Measurements from ENCODE around the gene ABCF2.

DNA sequence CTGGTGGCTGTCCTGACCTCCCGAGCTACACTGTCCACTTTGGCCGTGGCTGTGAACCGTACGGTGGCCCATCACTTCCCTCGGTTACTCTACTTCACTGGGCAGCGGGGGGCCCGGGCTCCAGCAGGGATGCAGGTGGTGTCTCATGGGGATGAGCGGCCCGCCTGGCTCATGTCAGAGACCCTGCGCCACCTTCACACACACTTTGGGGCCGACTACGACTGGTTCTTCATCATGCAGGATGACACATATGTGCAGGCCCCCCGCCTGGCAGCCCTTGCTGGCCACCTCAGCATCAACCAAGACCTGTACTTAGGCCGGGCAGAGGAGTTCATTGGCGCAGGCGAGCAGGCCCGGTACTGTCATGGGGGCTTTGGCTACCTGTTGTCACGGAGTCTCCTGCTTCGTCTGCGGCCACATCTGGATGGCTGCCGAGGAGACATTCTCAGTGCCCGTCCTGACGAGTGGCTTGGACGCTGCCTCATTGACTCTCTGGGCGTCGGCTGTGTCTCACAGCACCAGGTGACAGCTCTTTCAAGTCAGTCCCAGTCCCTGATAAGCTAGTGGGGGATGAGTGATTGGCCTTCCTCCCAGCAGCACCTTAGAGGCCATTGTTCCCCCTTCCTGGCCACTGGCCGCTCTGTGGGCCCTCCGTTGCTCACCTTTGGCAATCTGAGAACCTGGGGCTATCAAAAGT lies 8.2 kb upstream of the ABCF2 start:
- TF ChIP-seq ELF1 (IDR thresholded peaks at IDR 0.05) (no peak), SMC3 (IDR thresholded peaks at IDR 0.05; ENCODE audit: low read depth, low read length) (no peak)

All from SK-N-SH (cell line).